NT2/D1 (cell line): ENCODE measurements around the gene UCP3.

Experiments used
- YY1 ChIP-seq: IDR thresholded peaks from 2 replicates; pipeline ENCODE4 v1.6.1; 2011; ENCODE audit not compliant: insufficient read length, insufficient read depth
- ZNF274 ChIP-seq: IDR thresholded peaks from 2 replicates; pipeline ENCODE4 v1.6.1; 2011; ENCODE audit warnings: mild to moderate bottlenecking, low read depth, low read length

DNA sequence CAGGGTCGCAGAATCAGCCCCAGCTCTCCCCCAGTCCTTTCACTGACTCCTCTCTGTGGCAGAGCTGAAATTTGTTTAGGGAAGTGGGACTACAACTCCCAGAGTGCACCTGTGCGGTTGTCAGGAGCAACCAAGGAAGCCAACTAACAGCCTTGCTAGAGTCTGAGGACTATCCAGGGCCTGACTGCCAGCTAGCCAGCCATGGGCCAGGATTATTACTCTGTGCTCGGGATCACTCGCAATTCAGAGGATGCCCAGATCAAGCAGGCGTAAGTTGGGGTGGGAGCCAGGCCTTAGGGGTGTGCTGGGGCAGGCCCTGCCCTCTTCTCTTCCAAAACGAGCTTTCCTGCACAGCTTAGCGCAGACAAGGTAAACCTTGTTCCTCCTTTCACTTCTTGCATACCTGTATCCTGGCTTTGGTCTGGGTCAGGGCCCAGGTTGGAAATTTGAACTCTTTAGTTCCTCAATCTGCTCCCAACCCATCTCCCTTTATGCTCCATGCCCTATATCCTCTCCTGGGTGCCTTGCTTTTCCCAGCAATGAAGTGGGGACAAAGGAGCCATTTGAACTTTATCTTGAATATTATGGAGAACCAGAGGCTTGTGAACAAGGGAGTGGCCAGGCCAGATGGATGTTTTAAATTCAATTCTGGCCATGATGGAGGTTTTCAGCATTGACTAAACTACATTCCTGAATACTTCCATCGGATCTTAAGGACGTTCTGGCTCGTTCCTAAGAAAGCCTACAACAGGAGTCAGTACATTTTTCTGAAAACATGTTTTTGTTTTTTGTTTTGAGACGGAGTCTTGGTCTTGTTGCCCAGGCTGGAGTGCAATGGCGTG, 57.8 kb downstream of the UCP3 start, which contains the start of gene DNAJB13:
- TF ChIP-seq ZNF274 (no peak), YY1 (no peak)
